ENCODE data around the gene FAM168A.

DNA sequence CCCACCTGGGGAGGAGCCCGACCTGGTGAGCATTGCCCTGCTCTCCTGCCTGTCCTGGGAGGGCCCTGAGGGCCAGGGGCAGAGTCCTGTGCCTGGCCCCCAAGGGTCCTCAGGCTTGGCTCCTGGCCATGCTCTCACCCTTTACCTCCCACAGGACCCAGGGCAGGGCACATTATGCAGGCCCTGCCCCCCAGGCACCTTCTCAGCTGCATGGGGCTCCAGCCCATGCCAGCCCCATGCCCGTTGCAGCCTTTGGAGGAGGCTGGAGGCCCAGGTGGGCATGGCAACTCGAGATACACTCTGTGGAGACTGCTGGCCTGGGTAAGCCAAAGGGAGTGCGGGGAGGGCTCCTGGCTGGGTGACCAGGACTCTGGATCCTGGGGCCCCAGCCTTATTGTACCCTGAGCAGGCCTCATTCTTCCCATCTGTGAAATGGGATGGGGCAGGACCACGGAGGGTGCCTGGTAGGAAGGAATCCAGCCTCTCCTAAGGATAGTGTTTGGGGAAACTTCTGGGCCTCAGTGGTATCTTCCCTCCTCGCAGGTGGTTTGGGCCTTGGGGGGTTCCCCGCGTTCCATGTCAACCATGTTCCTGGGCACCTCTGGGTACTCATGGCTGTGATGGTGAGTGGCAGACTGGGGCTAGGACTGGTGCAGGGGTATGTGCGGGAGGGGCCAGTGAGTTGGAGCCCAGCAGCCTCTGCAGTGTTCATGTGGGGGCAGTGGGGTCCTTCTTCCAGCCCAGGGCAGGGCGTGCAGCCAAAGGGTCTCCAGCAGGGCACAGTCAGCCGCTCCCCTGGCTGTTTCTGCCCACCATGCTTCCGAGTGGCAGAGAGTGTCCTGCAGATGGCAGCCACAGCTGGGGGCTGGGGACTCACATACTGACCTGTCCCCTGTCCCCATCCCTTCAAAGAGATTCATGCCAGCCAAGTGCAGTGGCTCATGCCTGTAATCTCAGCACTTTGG lies 207.0 kb downstream of the FAM168A start:
- TF ChIP-seq, protein P1, sequence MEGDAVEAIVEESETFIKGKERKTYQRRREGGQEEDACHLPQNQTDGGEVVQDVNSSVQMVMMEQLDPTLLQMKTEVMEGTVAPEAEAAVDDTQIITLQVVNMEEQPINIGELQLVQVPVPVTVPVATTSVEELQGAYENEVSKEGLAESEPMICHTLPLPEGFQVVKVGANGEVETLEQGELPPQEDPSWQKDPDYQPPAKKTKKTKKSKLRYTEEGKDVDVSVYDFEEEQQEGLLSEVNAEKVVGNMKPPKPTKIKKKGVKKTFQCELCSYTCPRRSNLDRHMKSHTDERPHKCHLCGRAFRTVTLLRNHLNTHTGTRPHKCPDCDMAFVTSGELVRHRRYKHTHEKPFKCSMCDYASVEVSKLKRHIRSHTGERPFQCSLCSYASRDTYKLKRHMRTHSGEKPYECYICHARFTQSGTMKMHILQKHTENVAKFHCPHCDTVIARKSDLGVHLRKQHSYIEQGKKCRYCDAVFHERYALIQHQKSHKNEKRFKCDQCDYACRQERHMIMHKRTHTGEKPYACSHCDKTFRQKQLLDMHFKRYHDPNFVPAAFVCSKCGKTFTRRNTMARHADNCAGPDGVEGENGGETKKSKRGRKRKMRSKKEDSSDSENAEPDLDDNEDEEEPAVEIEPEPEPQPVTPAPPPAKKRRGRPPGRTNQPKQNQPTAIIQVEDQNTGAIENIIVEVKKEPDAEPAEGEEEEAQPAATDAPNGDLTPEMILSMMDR (IDR thresholded peaks at IDR 0.05): no peak
- no peak for TF ChIP-seq EP300 (IDR thresholded peaks at IDR 0.05)

Measured in tibial nerve (tissue), 4 donors.